ENCODE data around the gene RNF130.
A peak's percentile ranks its signal among the peaks of the same experiment; 100 is the strongest.
"Not testable (repeated sequence)": the region's sequence is repeated elsewhere in the genome, so short reads cannot be mapped to it uniquely, and the experiment has no call there.

RNF130 gene

DNA sequence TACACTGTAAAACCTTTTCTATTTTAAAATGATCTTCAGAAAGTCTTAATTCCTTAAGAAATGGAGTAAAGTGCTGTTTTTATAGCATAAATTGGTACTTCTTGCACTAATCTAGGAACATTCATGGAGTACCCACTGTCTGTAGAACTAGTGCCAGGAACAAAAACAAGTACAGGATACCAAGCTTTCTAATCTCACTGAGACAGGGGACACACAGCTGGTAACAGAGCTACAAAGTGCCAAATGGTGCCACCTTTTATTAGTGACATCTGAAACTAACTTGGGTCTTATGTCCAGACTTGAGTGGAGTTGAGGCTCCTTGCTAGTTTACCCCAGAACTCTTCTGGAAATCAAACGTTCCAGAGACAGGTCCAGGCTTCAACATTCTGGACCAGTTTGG is 57.9 kb downstream of the RNF130 start:
- DNase-seq, result no peak

DNA sequence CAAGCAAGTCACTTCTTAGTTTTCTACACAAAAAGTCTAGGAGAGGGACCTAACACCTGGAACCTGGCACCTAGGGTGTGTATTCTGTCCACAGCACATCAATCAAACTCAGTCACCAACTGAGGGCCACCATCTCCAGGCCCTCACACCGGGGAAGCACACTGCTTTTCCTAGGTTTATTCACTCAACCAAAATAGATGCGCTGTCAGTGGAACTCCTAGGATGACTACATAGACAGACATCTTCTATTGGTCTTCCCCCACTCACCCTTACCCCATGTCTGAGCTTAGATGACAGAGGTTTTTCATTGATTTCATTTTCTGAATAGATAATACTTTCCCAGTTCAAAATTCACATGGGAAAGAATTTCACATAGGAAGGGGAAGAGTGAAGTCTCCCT is 59.2 kb downstream of the RNF130 start:
- no peak for DNase-seq

DNA sequence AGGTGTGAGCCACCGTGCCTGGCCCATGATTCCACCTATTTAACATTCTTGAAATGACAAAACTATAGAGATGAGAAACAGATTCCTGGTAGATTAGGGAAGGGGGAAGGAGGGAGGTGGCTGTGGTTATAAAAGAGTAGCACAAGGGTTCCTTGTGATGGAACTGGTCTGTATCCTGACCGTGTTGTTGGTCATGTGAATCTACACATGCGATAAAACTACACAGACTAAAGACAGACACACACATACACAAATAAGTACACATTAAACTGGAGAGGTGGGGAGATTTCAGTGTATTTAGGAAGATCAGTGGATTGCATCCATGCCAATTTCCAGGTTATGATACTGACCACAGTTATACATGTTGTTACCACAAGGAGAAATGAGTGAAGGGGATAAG is 60.9 kb downstream of the RNF130 start:
- DNase-seq, result no peak

GRCh38 chr5:180009581-180009980 is 62.0 kb downstream of the RNF130 start:
- no peak for DNase-seq

DNA sequence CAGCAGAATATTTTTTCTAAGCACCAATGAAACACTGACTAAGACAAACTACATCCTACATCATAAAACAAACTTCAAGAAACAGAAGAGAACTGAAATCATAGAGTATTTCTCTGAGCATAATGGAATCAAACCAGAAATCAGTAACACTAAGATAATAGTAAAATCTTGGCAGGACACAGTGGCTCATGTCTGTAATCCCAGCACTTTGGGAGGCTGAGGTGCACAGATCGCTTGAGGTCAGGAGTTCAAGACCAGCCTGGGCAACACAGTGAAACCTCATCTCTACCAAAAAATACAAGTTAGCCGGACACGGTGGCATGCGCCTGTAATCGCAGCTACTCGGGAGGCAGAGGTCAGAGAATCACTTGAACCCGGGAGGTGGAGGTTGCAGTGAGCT is 63.1 kb downstream of the RNF130 start:
- no peak for DNase-seq

GRCh38 chr5:180007582-180007981 is 64.0 kb downstream of the RNF130 start:
- DNase-seq, result no peak

DNA sequence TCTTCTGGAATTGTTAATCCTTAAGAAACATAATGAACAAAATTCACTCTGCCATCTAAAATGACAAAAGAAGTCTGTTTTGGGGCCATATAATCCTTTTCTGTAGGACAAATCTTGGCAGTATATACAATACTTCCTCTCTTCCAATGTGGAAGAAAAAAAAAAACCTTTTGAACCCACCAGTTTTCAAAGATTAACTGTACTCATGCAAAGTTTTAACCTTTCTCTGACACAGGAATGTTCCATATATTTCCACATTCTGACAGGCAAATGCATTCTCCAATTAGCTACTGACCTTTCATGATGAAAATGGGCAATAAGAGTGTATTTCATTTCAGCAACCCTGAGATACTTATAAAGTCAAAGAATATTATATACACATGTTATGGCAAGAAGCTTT is 65.4 kb downstream of the RNF130 start:
- DNase-seq, result no peak

- no peak for DNase-seq
Measured at GRCh38 chr5:180003127-180003526, 68.4 kb downstream of the RNF130 start.

GRCh38 chr5:180001742-180002141 is 69.8 kb downstream of the RNF130 start:
- DNase-seq, result no peak

DNA sequence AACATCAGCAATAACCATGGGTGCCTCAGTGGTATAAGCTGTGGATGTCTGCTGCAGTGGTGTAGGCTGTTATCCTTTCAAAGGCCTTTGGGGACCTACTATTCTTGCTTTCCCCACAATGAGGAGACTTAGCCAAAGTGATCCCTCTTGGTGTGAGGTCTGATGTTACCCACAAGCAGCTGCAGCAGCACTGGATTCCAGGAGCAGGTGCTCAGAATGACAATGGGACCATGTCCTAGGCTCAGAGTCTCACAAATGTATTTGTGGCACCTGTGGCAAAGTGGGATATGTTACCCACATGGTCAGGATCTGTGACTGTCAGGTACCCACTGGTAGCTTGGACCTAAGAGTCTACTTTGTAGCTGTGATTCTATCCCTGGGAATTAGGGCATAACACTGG is 70.4 kb downstream of the RNF130 start:
- DNase-seq, result no peak

- DNase-seq, result no peak
Measured at GRCh38 chr5:179998485-179998884, 73.1 kb downstream of the RNF130 start.

- no peak for DNase-seq
Measured at GRCh38 chr5:179994583-179995323, 76.8 kb downstream of the RNF130 start.

- DNase-seq, result not testable (repeated sequence)
Measured at GRCh38 chr5:179992855-179993254, 78.7 kb downstream of the RNF130 start.

GRCh38 chr5:179991106-179991505 is 80.5 kb downstream of the RNF130 start:
- DNase-seq, result no peak

DNA sequence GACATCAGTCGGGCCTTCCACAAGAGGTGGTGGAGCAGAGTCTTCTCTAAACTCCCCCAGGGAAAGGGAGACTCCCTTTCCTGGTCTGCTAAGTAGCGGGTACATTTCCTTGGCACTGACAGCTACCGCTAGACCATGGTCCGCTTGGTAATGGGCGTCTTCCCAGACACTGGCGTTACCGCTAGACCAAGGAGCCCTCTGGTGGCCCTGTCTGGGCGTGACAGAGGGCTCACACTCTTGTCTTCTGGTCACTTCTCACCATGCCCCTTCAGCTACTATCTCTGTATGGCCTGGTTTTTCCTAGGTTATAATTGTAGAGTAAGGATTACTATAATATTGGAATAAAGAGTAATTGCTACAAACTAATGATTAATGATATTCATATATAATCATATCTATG is 81.0 kb downstream of the RNF130 start:
- DNase-seq, result not testable (repeated sequence)

- DNase-seq, result no peak
Measured at GRCh38 chr5:179986328-179986727, 85.2 kb downstream of the RNF130 start.

DNA sequence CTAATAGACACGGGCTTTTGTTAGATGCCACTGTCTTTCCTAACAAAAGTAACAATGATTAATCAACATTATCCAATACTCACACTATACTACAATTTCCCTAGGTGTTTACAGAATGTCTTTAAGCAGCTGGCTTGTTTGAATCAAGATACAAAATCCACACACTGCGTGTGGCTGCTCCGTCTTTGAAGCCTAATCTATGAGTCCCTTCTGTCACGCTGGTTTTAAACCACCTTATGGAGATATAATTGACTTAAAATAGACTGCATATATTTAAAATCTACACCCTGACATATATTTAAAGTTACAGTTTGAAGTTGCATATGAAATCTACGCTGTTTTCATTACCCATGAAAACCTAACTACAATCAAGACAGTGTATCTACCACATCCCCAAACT is 89.9 kb downstream of the RNF130 start:
- DNase-seq, result no peak

- no peak for DNase-seq
Measured at GRCh38 chr5:179980767-179981166, 90.8 kb downstream of the RNF130 start.

- no peak for DNase-seq
Measured at GRCh38 chr5:179978792-179979191, 92.8 kb downstream of the RNF130 start.

DNA sequence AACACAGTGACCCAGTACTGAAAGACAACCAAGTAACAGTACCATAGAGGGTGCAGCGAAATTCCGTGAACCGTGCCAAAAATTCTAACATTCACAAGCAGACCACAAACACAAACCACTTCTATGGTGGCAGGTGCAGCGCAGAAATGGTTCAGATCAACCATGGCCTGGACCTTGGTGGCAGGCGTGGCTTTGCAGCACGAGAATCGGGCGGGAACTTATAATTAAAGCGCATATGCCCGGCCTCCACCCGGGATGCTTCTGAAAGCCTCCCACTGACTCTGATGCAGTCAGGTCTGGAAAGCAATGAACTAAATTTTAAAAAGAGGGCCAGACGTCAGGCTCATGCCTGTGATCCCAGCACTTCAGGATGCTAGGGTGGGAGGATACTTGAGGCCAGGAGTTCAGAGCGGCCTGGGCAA is 95.8 kb downstream of the RNF130 start:
- no peak for DNase-seq

GRCh38 chr5:179974946-179975712 is 96.4 kb downstream of the RNF130 start:
- DNase-seq, result peak; percentile 11

GRCh38 chr5:179974246-179974945 is 97.2 kb downstream of the RNF130 start:
- no peak for DNase-seq

DNA sequence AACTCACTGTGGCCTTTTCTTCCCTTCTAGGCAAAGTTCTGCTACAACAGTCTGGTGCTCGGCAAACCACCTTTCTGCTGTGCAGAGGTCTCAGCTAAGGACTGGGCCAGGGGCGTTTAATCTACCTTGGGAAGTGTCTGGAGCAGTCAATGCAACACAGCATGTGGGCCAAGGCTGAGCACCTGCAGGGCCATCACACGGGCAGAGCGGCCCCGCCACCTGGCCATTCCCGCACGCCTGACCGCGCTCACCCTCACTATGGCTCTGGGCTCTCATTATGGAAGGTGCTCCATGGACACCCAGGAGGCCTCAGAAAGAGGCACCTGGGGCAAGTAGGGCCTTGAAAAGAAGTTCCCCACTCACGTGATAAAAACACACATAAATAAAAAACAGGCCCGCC is 98.2 kb downstream of the RNF130 start:
- DNase-seq, result no peak

- DNase-seq, result no peak
Measured at GRCh38 chr5:179969110-179969509, 102.4 kb downstream of the RNF130 start.

Data from activated gamma-delta T cell treated with Interleukin-2 at 50 U/mL for 16 hours (primary cell).